Sigmoid colon (tissue), 4 donors: ENCODE data around the gene PGAP6.

ENCODE experiments used
- CTCF ChIP-seq, 4 experiments: fragments of 450-650 bp in 3 of 4; fragments of 200-600 bp in 1 of 4; IDR thresholded peaks; one replicate each; pipeline ENCODE4 v1.5.1; 2016 to 2019; ENCODE audit warnings: antibody characterized with exemption in 4 of 4, mild to moderate bottlenecking in 3 of 4, moderate library complexity in 2 of 4
- EP300 ChIP-seq, 4 donors: sonication (generic); formaldehyde crosslinking; IDR thresholded peaks; one replicate each; pipeline ENCODE4 v1.6.1; 2017; ENCODE audit warnings: antibody characterized with exemption in 4 of 4
- POLR2AphosphoS5 ChIP-seq, 4 donors: sonication (generic); formaldehyde crosslinking; IDR thresholded peaks; one replicate each; pipeline ENCODE4 v1.6.1; 2017; ENCODE audit warnings: antibody characterized with exemption in 4 of 4

GRCh38 chr16:399340-400019 is 17.7 kb upstream of the PGAP6 start:
- TF ChIP-seq CTCF (IDR thresholded peaks at IDR 0.05): no peak
- no peak for TF ChIP-seq EP300 (IDR thresholded peaks at IDR 0.05)
- TF ChIP-seq POLR2AphosphoS5 (IDR thresholded peaks at IDR 0.05): no peak
